PC-3 (cell line): Measurements from ENCODE around the gene RELL1.

Experiments used
- EZH2 ChIP-seq: fragments of 300-600 bp; sonication (generic); IDR thresholded peaks from one replicate; pipeline ENCODE4 v1.6.1; 2017; ENCODE audit warnings: antibody characterized with exemption, mild to moderate bottlenecking, low read length; ENCODE audit not compliant: unreplicated experiment
- TF ChIP-seq, protein P1 (sequence below): fragments of 300-600 bp; sonication (generic); conservative IDR thresholded peaks from 2 replicates; pipeline ENCODE4 v1.5.1; 2017; ENCODE audit warnings: antibody characterized with exemption, low read depth, mild to moderate bottlenecking, low read length

- TF ChIP-seq, protein P1, sequence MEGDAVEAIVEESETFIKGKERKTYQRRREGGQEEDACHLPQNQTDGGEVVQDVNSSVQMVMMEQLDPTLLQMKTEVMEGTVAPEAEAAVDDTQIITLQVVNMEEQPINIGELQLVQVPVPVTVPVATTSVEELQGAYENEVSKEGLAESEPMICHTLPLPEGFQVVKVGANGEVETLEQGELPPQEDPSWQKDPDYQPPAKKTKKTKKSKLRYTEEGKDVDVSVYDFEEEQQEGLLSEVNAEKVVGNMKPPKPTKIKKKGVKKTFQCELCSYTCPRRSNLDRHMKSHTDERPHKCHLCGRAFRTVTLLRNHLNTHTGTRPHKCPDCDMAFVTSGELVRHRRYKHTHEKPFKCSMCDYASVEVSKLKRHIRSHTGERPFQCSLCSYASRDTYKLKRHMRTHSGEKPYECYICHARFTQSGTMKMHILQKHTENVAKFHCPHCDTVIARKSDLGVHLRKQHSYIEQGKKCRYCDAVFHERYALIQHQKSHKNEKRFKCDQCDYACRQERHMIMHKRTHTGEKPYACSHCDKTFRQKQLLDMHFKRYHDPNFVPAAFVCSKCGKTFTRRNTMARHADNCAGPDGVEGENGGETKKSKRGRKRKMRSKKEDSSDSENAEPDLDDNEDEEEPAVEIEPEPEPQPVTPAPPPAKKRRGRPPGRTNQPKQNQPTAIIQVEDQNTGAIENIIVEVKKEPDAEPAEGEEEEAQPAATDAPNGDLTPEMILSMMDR, result no peak
- no peak for TF ChIP-seq EZH2
These were observed 31.4 kb upstream of the RELL1 start for GRCh38 chr4:37717576-37717975.
